ENCODE data around the gene PLXNA1.

The PLXNA1 gene

GRCh38 chr3:127022849-127023248, 39.9 kb downstream of the PLXNA1 start:
- DNase-seq = no peak

- DNase-seq = no peak
Measured at GRCh38 chr3:127025456-127025855, 42.5 kb downstream of the PLXNA1 start.

GRCh38 chr3:127026036-127026435, 43.1 kb downstream of the PLXNA1 start:
- DNase-seq = no peak

- DNase-seq = no peak
Measured at GRCh38 chr3:127026661-127027060, 43.7 kb downstream of the PLXNA1 start.

GRCh38 chr3:127027061-127027735, 44.3 kb downstream of the PLXNA1 start:
- no peak for DNase-seq

GRCh38 chr3:127027811-127028548, 45.1 kb downstream of the PLXNA1 start:
- no peak for DNase-seq

- DNase-seq = no peak
Measured at GRCh38 chr3:127028781-127029657, 46.1 kb downstream of the PLXNA1 start.

- no peak for DNase-seq
Measured at GRCh38 chr3:127029658-127030507, 47.0 kb downstream of the PLXNA1 start.

- DNase-seq = no peak
Measured at GRCh38 chr3:127030508-127031412, 47.8 kb downstream of the PLXNA1 start.

GRCh38 chr3:127031413-127031810, 48.5 kb downstream of the PLXNA1 start:
- DNase-seq = no peak

- DNase-seq = no peak
Measured at GRCh38 chr3:127031845-127032244, 48.9 kb downstream of the PLXNA1 start.

- DNase-seq = no peak
Measured at GRCh38 chr3:127032296-127032990, 49.5 kb downstream of the PLXNA1 start.

Data from NCI-H69 (cell line).